Breast epithelium (tissue), 3 donors: ENCODE measurements around the gene ACTN4.

Experiments
- CTCF ChIP-seq, 3 donors: fragments of 450-650 bp; IDR thresholded peaks; one replicate each; pipeline ENCODE4 v1.5.1; 2016 to 2017; ENCODE audit warnings: antibody characterized with exemption in 3 of 3, mild to moderate bottlenecking in 3 of 3, moderate library complexity in 3 of 3
- POLR2AphosphoS5 ChIP-seq, 3 donors: sonication (generic); formaldehyde crosslinking; IDR thresholded peaks; one replicate each; pipeline ENCODE4 v1.6.1; 2017; ENCODE audit warnings: antibody characterized with exemption in 3 of 3

DNA sequence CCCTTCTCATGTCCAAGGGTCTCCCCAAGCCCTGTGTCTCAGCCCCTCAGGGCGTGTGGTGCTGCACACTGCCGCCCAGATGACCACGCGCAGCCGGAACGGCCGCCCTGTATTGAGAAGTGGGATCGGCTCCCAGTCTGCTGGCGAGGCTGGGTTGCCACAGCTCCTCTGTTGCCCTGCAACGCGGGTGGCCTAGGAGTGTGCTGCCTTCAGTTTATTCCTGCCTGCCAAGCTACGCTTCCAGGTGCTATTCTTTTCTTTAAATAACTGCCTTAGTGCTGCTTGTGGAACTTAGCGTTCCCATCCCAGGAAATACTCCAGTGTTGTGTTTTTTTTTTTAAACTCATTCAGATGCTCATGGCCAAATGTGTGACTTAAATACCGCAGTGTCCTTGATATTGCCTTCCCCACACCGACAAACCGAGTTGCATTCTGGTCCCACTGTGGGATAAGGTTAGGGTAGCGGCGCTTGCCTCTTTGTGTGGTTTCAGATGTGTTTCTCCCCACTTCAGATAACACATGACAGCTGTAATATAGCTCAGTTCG lies 16.6 kb downstream of the ACTN4 start:
- TF ChIP-seq POLR2AphosphoS5 (IDR thresholded peaks at IDR 0.05) (peak in 2 of 3 donors; percentile 48 to 65), CTCF (IDR thresholded peaks at IDR 0.05) (no peak)
